MM.1S (cell line): ENCODE measurements around the gene ADRA1B.

Experiments used
- EZH2 ChIP-seq: fragments of 300-600 bp; sonication (generic); optimal IDR thresholded peaks from 2 replicates; pipeline ENCODE3; 2017; ENCODE audit warnings: low read depth, mild to moderate bottlenecking, antibody characterized with exemption, low read length, mixed read lengths
- EZH2phosphoT487 ChIP-seq: fragments of 300-600 bp; sonication (generic); IDR thresholded peaks from 2 replicates; pipeline ENCODE4 v1.6.1; 2018; ENCODE audit warnings: antibody characterized with exemption, low read length
- TF ChIP-seq, protein P1 (sequence below): fragments of 300-600 bp; sonication (generic); IDR thresholded peaks from 2 replicates; pipeline ENCODE4 v1.5.1; 2016; ENCODE audit warnings: antibody characterized with exemption, low read length, mixed read lengths

DNA sequence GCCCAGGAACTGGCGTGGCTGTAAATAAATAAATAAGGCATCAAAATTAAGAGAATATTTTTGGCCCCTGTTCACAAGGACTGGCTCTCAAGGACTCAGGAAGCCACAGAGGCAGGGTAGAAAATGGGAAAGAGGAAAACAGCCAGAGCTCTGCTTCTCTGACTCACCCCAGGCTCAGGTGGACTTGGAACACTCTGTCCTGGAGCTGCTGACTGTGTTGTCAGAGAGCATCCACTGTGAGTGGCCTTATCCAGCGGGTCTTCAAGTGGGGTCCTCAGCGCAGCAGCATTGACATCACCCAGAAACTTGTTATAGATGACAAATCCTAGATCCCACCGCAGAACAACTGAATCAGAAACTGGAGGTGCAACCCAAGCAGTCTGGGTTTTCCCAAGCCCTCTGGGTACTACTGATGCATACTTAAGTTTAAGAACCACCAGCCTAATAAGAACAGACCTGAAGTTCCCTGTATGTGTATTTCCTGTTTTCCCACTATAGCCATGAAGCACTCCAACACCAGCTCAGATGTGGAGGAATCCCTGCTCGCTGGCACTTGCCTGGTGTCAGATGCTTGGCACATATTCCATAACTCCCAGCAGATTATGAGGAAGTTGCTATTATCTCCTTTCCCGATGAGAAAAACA is 20.5 kb downstream of the ADRA1B start:
- TF ChIP-seq EZH2phosphoT487 (no peak), EZH2 (no peak)
- TF ChIP-seq, protein P1, sequence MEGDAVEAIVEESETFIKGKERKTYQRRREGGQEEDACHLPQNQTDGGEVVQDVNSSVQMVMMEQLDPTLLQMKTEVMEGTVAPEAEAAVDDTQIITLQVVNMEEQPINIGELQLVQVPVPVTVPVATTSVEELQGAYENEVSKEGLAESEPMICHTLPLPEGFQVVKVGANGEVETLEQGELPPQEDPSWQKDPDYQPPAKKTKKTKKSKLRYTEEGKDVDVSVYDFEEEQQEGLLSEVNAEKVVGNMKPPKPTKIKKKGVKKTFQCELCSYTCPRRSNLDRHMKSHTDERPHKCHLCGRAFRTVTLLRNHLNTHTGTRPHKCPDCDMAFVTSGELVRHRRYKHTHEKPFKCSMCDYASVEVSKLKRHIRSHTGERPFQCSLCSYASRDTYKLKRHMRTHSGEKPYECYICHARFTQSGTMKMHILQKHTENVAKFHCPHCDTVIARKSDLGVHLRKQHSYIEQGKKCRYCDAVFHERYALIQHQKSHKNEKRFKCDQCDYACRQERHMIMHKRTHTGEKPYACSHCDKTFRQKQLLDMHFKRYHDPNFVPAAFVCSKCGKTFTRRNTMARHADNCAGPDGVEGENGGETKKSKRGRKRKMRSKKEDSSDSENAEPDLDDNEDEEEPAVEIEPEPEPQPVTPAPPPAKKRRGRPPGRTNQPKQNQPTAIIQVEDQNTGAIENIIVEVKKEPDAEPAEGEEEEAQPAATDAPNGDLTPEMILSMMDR: no peak
